ENCODE data around the gene TAB2. TPM values are rescaled to one million over a fixed set of nuclear protein-coding genes. Genes with fewer than 3 reads are reported as not detected.

Gene TAB2
- total and polyA plus RNA-seq, 9 of the 15 experiments (the other 6 are each of a cell fraction or from before 2014, with no cell fraction given) = 9.1 to 38.3 (median 18.6) TPM

DNA sequence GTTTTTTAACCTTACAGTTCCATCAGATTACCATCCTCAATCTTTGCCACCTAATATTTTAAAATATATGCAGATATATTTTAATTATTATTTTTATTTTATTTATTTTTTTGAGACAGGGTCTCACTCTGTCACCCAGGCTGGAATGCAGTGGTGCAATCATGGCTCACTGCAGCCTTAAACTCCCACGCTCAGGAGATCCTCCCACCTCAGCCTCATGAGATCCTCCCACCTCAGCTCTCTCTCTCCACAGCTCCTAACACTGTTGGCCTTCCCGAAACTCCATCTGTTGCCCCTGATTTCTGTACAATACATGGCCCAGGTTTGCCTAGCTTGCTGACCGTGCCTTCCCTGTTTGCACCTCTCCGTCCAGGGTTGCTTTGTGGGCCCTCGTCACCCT is 4.4 kb upstream of the TAB2 start (continued):
- TF ChIP-seq, protein P1, sequence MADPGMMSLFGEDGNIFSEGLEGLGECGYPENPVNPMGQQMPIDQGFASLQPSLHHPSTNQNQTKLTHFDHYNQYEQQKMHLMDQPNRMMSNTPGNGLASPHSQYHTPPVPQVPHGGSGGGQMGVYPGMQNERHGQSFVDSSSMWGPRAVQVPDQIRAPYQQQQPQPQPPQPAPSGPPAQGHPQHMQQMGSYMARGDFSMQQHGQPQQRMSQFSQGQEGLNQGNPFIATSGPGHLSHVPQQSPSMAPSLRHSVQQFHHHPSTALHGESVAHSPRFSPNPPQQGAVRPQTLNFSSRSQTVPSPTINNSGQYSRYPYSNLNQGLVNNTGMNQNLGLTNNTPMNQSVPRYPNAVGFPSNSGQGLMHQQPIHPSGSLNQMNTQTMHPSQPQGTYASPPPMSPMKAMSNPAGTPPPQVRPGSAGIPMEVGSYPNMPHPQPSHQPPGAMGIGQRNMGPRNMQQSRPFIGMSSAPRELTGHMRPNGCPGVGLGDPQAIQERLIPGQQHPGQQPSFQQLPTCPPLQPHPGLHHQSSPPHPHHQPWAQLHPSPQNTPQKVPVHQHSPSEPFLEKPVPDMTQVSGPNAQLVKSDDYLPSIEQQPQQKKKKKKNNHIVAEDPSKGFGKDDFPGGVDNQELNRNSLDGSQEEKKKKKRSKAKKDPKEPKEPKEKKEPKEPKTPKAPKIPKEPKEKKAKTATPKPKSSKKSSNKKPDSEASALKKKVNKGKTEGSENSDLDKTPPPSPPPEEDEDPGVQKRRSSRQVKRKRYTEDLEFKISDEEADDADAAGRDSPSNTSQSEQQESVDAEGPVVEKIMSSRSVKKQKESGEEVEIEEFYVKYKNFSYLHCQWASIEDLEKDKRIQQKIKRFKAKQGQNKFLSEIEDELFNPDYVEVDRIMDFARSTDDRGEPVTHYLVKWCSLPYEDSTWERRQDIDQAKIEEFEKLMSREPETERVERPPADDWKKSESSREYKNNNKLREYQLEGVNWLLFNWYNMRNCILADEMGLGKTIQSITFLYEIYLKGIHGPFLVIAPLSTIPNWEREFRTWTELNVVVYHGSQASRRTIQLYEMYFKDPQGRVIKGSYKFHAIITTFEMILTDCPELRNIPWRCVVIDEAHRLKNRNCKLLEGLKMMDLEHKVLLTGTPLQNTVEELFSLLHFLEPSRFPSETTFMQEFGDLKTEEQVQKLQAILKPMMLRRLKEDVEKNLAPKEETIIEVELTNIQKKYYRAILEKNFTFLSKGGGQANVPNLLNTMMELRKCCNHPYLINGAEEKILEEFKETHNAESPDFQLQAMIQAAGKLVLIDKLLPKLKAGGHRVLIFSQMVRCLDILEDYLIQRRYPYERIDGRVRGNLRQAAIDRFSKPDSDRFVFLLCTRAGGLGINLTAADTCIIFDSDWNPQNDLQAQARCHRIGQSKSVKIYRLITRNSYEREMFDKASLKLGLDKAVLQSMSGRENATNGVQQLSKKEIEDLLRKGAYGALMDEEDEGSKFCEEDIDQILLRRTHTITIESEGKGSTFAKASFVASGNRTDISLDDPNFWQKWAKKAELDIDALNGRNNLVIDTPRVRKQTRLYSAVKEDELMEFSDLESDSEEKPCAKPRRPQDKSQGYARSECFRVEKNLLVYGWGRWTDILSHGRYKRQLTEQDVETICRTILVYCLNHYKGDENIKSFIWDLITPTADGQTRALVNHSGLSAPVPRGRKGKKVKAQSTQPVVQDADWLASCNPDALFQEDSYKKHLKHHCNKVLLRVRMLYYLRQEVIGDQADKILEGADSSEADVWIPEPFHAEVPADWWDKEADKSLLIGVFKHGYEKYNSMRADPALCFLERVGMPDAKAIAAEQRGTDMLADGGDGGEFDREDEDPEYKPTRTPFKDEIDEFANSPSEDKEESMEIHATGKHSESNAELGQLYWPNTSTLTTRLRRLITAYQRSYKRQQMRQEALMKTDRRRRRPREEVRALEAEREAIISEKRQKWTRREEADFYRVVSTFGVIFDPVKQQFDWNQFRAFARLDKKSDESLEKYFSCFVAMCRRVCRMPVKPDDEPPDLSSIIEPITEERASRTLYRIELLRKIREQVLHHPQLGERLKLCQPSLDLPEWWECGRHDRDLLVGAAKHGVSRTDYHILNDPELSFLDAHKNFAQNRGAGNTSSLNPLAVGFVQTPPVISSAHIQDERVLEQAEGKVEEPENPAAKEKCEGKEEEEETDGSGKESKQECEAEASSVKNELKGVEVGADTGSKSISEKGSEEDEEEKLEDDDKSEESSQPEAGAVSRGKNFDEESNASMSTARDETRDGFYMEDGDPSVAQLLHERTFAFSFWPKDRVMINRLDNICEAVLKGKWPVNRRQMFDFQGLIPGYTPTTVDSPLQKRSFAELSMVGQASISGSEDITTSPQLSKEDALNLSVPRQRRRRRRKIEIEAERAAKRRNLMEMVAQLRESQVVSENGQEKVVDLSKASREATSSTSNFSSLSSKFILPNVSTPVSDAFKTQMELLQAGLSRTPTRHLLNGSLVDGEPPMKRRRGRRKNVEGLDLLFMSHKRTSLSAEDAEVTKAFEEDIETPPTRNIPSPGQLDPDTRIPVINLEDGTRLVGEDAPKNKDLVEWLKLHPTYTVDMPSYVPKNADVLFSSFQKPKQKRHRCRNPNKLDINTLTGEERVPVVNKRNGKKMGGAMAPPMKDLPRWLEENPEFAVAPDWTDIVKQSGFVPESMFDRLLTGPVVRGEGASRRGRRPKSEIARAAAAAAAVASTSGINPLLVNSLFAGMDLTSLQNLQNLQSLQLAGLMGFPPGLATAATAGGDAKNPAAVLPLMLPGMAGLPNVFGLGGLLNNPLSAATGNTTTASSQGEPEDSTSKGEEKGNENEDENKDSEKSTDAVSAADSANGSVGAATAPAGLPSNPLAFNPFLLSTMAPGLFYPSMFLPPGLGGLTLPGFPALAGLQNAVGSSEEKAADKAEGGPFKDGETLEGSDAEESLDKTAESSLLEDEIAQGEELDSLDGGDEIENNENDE (IDR thresholded peaks at IDR 0.05; ENCODE audit: low read depth, low read length) = no peak
- TF ChIP-seq, protein P2, sequence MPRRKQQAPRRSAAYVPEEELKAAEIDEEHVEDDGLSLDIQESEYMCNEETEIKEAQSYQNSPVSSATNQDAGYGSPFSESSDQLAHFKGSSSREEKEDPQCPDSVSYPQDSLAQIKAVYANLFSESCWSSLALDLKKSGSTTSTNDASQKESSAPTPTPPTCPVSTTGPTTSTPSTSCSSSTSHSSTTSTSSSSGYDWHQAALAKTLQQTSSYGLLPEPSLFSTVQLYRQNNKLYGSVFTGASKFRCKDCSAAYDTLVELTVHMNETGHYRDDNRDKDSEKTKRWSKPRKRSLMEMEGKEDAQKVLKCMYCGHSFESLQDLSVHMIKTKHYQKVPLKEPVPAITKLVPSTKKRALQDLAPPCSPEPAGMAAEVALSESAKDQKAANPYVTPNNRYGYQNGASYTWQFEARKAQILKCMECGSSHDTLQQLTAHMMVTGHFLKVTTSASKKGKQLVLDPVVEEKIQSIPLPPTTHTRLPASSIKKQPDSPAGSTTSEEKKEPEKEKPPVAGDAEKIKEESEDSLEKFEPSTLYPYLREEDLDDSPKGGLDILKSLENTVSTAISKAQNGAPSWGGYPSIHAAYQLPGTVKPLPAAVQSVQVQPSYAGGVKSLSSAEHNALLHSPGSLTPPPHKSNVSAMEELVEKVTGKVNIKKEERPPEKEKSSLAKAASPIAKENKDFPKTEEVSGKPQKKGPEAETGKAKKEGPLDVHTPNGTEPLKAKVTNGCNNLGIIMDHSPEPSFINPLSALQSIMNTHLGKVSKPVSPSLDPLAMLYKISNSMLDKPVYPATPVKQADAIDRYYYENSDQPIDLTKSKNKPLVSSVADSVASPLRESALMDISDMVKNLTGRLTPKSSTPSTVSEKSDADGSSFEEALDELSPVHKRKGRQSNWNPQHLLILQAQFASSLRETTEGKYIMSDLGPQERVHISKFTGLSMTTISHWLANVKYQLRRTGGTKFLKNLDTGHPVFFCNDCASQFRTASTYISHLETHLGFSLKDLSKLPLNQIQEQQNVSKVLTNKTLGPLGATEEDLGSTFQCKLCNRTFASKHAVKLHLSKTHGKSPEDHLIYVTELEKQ (CRISPR knock-in tag; IDR thresholded peaks at IDR 0.05) = no peak
- TF ChIP-seq TRIM24 (IDR thresholded peaks at IDR 0.05) (0 out of 4 replicates have a peak, but pooled peaks of 1 of the 2 experiments have one; percentile 28), KDM4B (IDR thresholded peaks at IDR 0.05; ENCODE audit: borderline replicate concordance in 2 of 2, low read depth in 1 of 2) (no peak), SMARCA4 (IDR thresholded peaks at IDR 0.05) (peak; percentile 26; the same call in 1 of the 2 replicates), ZNF224 (CRISPR knock-in tag; IDR thresholded peaks at IDR 0.05) (no peak), MEF2A (IDR thresholded peaks at IDR 0.05; ENCODE audit: control insufficient read depth, low read depth, low read length) (no peak), NCOA1 (IDR thresholded peaks at IDR 0.05; ENCODE audit: low read depth) (no peak), CC2D1A (IDR thresholded peaks at IDR 0.05) (peak; percentile 29; the same call in 1 of the 2 replicates), IFI16 (CRISPR knock-in tag; IDR thresholded peaks at IDR 0.05) (no peak), ZNF75A (CRISPR knock-in tag; IDR thresholded peaks at IDR 0.05) (no peak), POLR2A (conservative IDR thresholded peaks at IDR 0.05) (no peak), PHB (CRISPR knock-in tag; IDR thresholded peaks at IDR 0.05) (no peak), ZNF140 (CRISPR knock-in tag; IDR thresholded peaks at IDR 0.05) (no peak), TGIF2 (CRISPR knock-in tag; IDR thresholded peaks at IDR 0.05) (no peak), ZNF79 (CRISPR knock-in tag; IDR thresholded peaks at IDR 0.05; ENCODE audit: low read depth) (no peak)
